ENCODE data around the gene TRPM1. TPM values are rescaled to one million over a fixed set of nuclear protein-coding genes. Genes with fewer than 3 reads are reported as not detected.

TRPM1 gene
- total RNA-seq, 1 donor from 2014 or later, result not detected

DNA sequence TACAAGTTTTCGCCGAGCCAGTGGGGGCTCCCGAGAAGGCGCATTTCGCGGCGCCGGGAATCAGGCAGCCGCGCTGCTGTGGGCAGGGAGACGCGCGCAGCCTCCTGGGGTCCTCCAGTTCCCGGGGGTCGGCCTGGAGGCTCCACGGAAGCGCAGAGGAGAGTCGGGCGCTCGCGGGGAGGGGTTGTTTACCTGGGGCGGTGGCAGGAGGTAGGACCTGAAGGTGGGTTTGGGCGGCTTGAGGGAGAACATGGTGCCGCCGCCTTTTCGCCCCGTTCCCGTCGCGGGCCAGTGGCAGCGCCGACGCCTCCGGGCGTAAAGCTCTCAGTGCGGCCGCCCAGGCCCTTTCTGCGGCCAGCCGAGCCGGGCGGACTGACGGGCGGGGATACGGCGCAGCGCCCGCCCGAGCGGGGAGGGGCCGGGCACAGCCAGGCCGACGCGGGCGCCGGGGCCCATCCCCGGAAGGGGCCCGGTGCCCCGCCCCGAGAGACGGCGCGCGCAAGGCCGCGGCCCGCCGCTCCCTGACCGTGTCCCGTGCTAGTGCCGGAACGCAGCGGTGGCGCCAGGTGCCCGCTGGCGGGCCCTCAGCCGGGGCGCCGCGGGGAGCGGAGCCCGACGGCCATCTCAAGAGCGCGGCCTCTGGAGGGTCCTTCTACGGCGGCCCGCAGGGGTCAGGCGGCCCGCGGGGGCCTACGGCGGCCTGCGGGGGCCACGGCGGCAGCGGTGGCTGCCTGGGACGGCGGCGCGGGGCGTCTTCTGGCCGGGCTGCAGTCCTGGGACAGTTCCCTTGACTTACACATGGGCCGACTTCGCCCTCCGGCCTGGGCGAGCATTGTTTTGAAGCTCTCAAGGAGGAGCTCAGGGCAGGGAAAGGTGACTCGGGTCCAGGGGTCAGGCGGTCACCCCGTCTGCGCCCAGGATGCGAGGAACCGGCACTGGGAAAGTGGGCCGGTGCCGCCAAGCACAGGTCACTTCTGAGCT, 110.0 kb downstream of the TRPM1 start, which contains the start of gene MTMR10:
Gene MTMR10, minus strand, starts transcription at position 374 of the 981 bp plus-strand sequence. Its CDS starts 122 bp downstream, at position 252.
- Histone ChIP-seq H3K4me1 (ENCODE audit: insufficient read depth, low read length) (peaks cover 9% of the 10 kb centered on the region), H3K9ac (ENCODE audit: low read length) (peak within 1 kb of the TSS; percentile 95), H3K9me3 (ENCODE audit: insufficient read depth, low read depth, low read length) (no peaks in the 10 kb centered on the region), H3K27ac (ENCODE audit: low read depth, low read length) (peak within 1 kb of the TSS; percentile 89), H3K4me3 (ENCODE audit: insufficient read depth, low read depth, low read length) (peak within 1 kb of the TSS; percentile 88), H3K36me3 (ENCODE audit: insufficient read depth, low read length) (peaks cover 2% of the 10 kb centered on the region), H3K79me2 (ENCODE audit: insufficient read depth, low read length) (peaks cover 31% of the 10 kb centered on the region), H3K4me2 (ENCODE audit: low read length) (peak within 1 kb of the TSS; percentile 92), H4K20me1 (ENCODE audit: insufficient read depth, low read length) (peaks cover 11% of the 10 kb centered on the region), H2AFZ (ENCODE audit: low read depth, low read length) (peak within 1 kb of the TSS; percentile 94), H3K27me3 (ENCODE audit: insufficient read depth, low read length) (no peaks in the 10 kb centered on the region)
- DNase-seq (ENCODE audit: low read depth), result peak; percentile 61
- Mint-ChIP-seq H3K36me3 (ENCODE audit: low read depth, unreplicated experiment) (no peaks in the 10 kb centered on the region), H3K27ac (ENCODE audit: unreplicated experiment) (peak within 1 kb of the TSS; percentile 88), H3K4me3 (ENCODE audit: unreplicated experiment) (peak within 1 kb of the TSS; percentile 95), H3K9me3 (ENCODE audit: unreplicated experiment) (no peaks in the 10 kb centered on the region), H3K27me3 (ENCODE audit: low read depth, unreplicated experiment) (no peaks in the 10 kb centered on the region), H3K4me1 (ENCODE audit: low read depth, unreplicated experiment) (peaks cover 7% of the 10 kb centered on the region)
- no peak for FAIRE-seq
- TF ChIP-seq, protein P1, sequence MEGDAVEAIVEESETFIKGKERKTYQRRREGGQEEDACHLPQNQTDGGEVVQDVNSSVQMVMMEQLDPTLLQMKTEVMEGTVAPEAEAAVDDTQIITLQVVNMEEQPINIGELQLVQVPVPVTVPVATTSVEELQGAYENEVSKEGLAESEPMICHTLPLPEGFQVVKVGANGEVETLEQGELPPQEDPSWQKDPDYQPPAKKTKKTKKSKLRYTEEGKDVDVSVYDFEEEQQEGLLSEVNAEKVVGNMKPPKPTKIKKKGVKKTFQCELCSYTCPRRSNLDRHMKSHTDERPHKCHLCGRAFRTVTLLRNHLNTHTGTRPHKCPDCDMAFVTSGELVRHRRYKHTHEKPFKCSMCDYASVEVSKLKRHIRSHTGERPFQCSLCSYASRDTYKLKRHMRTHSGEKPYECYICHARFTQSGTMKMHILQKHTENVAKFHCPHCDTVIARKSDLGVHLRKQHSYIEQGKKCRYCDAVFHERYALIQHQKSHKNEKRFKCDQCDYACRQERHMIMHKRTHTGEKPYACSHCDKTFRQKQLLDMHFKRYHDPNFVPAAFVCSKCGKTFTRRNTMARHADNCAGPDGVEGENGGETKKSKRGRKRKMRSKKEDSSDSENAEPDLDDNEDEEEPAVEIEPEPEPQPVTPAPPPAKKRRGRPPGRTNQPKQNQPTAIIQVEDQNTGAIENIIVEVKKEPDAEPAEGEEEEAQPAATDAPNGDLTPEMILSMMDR (IDR thresholded peaks at IDR 0.05; ENCODE audit: insufficient read depth, low read depth, low read length), result no peak
- TF ChIP-seq EZH2 (IDR thresholded peaks at IDR 0.05; ENCODE audit: insufficient read depth, low read length), result no peak

- Mint-ChIP-seq H3K4me1 (ENCODE audit: low read depth, unreplicated experiment) (peaks cover 7% of the 10 kb centered on the region), H3K36me3 (ENCODE audit: low read depth, unreplicated experiment) (peaks cover 2% of the 10 kb centered on the region), H3K27me3 (ENCODE audit: low read depth, unreplicated experiment) (no peaks in the 10 kb centered on the region), H3K4me3 (ENCODE audit: unreplicated experiment) (peak overlapping the region; percentile 95), H3K27ac (ENCODE audit: unreplicated experiment) (peak overlapping the region; percentile 88), H3K9me3 (ENCODE audit: unreplicated experiment) (no peaks in the 10 kb centered on the region)
- FAIRE-seq, result peak; percentile 56
- H3K27me3 ChIP-seq (ENCODE audit: insufficient read depth, low read length), result no peaks in the 10 kb centered on the region
- H3K9ac ChIP-seq (ENCODE audit: low read length), result peak overlapping the region; percentile 95
- peak overlapping the region; percentile 94 for H2AFZ ChIP-seq (ENCODE audit: low read depth, low read length)
- no peaks in the 10 kb centered on the region for H3K9me3 ChIP-seq (ENCODE audit: insufficient read depth, low read depth, low read length)
- peak; percentile 31 for DNase-seq (ENCODE audit: low read depth)
- peaks cover 15% of the 10 kb centered on the region for H4K20me1 ChIP-seq (ENCODE audit: insufficient read depth, low read length)
- no peak for TF ChIP-seq EZH2 (IDR thresholded peaks at IDR 0.05; ENCODE audit: insufficient read depth, low read length)
- TF ChIP-seq, protein P1 (IDR thresholded peaks at IDR 0.05; ENCODE audit: insufficient read depth, low read depth, low read length), result no peak
- peak overlapping the region; percentile 89 for H3K27ac ChIP-seq (ENCODE audit: low read depth, low read length)
- peaks cover 3% of the 10 kb centered on the region for H3K36me3 ChIP-seq (ENCODE audit: insufficient read depth, low read length)
- H3K4me1 ChIP-seq (ENCODE audit: insufficient read depth, low read length), result peaks cover 9% of the 10 kb centered on the region
- peak overlapping the region; percentile 88 for H3K4me3 ChIP-seq (ENCODE audit: insufficient read depth, low read depth, low read length)
- H3K79me2 ChIP-seq (ENCODE audit: insufficient read depth, low read length), result peaks cover 35% of the 10 kb centered on the region
- peak overlapping the region; percentile 92 for H3K4me2 ChIP-seq (ENCODE audit: low read length)
Observed at GRCh38 chr15:30990446-30991254, 110.9 kb downstream of the TRPM1 start.

All from astrocyte (in vitro differentiated cells and primary cell).